Inflammatory macrophage treated with lipopolysaccharide for 1 hour (primary cell): ENCODE results near the gene SCYL1.

Source experiments
- DNase-seq, 2 donors: peaks; one replicate each; pipeline ENCODE4 v3.0.0-alpha.2; 2020 to 2022

Gene SCYL1

GRCh38 chr11:65524741-65525545, at the start of gene SCYL1:
Gene SCYL1 (plus strand): TSS chr11:65525083. CDS start chr11:65525154, 71 bp downstream.
- DNase-seq, result peak; percentile 48 to 75

DNA sequence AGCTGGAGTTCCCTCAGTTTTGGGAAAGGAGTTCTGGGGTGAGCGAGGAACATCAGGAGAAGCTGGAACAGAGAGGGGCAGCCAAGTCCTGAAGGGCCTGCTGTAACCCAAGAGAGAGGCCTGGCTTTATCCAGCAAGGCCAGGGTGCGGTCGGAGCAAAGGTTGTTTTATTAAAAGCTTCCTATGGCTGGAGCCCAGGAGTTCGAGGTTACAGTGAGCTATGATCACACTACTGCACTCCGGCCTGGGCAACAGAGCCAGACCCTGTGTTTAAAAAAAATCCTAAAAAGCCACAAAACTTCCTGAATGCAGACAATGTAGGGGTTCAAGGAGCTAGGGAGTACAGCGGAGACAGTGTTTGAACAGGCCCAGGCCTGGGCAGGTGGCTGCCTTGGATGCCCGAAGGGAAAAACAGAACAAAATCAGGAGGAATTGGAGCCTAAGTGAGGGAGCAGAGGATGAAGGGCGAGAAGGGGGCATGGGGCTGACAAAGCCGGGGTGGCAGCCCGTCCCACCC, 48.2 kb upstream of the SCYL1 start:
- peak in 1 of 2 donors; percentile 11 for DNase-seq

DNA sequence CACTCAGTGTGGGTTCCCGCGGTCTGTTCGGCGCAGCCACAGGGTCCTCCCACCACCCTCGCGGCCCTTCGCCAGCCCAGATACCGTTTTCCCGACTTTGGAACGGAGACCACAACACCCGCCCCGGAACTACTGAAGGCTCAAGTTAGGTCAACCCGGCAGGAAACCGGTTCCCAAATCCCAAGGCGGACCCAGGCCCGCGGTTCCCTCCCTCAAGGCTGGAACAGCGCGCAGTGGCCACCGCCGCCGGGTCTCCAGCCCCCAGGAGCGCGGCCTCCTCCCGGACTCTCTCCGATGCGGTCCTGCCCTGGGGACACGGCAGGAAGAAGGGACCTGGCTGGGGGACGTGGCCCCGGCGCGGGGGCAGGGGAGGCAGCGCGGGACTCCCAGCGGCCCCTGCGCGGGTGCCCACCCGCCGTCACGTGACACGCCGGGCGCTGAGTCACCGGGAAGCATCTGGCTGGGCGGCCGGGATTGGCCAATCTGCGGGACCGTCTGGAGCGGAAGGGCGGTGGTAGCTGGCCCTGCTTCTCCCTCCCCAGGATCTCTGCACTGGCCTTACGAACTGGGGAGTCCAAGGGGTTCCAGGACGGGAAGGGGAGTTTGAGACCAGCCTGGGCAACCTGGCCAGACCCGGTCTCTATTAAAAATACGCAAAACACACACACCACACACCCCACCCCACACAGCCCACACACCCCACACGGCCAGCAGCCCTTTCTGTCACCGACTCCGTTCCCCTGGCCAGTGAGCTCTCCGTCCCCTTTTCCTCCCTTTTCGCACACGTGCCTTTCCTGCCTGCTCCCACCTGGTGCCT, 47.5 kb upstream of the SCYL1 start:
- DNase-seq, result peak; percentile 96

- DNase-seq, result peak in 1 of 2 donors; percentile 18
Observed at GRCh38 chr11:65478388-65479183, 46.3 kb upstream of the SCYL1 start.

- DNase-seq, result peak in 1 of 2 donors; percentile 30
Observed at GRCh38 chr11:65479184-65480145, 45.4 kb upstream of the SCYL1 start.

- no peak for DNase-seq
Observed at GRCh38 chr11:65482306-65482850, 42.5 kb upstream of the SCYL1 start.

GRCh38 chr11:65485920-65486219, 39.0 kb upstream of the SCYL1 start:
- DNase-seq, result no peak

DNA sequence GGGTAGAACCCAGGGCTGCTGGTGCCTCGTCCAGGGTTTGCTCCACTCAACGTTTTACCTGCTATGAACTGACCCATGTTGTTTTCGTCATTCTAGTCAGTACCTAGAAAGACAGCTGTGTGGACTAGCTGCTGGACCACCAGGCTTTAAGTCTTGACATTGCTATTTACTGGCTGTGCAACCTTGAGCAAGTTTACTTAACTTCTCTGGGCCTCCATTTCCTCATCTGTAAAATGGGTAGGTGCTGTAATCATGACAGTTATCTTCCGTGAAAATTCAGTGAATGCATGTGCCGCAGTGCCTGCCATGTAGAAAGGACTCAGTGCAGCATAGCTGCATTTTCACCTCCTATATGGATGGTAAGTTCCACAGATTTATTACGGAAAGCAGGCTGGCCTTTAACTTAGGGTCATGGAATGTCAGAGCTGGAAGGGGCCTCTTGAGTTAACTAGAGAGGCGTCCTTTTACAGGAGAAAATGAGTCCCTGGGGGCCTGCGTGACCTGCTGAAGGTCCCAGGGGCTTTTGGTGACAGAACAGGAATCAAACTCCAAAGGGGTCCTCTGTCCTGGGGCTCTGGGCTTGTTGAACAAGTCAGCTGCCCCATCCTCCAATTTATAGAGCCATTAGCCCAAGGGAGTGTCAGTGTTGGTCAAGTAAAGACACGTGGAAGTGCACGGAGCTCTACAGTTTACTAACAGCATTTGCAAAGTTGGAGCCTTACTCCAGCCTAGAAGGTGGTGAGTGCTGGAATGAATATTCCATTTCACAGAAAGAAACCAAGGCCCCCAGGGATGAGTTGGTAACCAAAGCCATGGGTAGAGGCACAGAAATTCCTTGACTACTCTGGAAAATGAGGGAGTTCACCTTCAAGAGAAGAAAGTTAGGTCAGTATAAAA, 38.1 kb upstream of the SCYL1 start:
- DNase-seq, result no peak

GRCh38 chr11:65487467-65488272, 37.2 kb upstream of the SCYL1 start:
- peak; percentile 97 to 98 for DNase-seq

- DNase-seq, result peak in 1 of 2 donors; percentile 12
Observed at GRCh38 chr11:65488273-65489034, 36.4 kb upstream of the SCYL1 start.

GRCh38 chr11:65489035-65489705, 35.7 kb upstream of the SCYL1 start:
- DNase-seq, result no peak

- DNase-seq, result no peak
Observed at GRCh38 chr11:65489706-65490320, 35.1 kb upstream of the SCYL1 start.

DNA sequence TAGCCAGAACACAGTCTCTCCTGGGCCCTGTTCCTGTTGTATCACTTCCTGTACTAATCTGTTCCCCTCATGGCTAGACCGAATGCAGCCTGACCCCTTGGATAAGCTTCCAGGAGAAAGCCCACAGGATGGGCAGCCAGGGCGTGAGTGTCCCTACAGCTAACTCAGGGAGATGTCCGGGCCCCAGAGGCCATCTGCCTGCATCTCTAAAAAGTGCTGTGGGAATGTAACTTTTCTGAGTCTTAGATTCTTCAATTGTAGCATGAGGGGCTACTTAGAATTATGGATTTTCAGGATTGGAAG, 33.8 kb upstream of the SCYL1 start:
- DNase-seq, result no peak

DNA sequence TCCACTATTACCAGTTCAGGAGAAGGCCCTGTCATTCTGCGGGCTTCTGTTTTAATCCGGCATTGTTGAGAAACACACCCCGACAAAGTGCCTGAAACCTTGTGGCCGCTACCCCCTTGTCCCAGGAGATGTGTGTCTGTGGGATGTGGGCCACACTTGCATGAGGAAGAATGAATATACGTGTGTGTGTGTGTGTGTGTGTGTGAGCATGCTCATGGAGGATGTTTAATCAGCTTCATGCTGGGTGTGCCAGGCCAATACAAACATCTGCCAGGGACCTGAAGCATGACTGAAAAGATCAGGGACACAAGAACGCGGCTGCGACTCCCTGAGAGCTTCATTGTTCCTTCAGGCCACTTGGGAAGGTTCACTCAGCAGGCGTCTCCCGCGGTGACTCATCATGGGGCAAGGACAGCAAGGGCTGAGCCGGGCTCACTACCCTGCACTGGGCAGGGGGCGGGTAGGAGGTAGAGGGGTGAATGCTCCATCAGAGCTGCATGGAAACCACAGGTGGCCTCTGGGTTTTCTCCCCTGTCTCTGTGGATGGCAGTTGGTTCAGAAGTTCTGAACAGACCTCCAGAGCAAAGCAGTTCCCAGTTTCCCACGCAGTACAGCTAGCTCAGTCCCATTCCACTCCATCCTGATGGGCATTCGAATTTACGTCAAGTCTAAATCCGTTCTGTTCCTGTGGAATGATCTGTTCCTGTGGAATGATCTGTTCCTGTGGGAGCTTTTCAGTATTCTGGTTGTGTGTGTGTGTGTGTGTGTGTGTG, 33.1 kb upstream of the SCYL1 start:
- DNase-seq, result peak; percentile 55 to 71

DNA sequence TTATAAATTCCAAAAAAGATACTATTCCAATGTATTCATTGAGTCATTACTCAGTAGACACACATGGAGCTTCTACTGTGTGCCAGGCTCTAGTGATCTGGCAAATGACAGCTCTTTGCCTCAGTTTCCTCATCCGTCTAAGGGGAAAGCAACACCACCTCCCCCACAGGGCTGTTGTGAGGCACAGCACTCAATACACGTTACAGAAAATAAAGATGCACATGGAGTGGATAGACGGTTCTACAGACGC, 32.6 kb upstream of the SCYL1 start:
- no peak for DNase-seq

- peak; percentile 84 to 90 for DNase-seq
Observed at GRCh38 chr11:65492637-65493366, 32.1 kb upstream of the SCYL1 start.
